ENCODE data around the gene SPSB3. TPM values are rescaled to one million over a fixed set of nuclear protein-coding genes. Genes with fewer than 3 reads are reported as not detected.

The SPSB3 gene
- total and polyA plus RNA-seq, 9 of the 15 experiments (the other 6 are each of a cell fraction or from before 2014, with no cell fraction given), result 0.39 to 37.4 (median 7.1) TPM

GRCh38 chr16:1826691-1827573 is 44.6 kb upstream of the SPSB3 start, which contains the start of the genes FAHD1 and HAGH (continued):
- TF ChIP-seq C11orf30 (IDR thresholded peaks at IDR 0.05; ENCODE audit: low read depth) (peak; percentile 100), ADNP (tag; IDR thresholded peaks at IDR 0.05) (no peak), RBM25 (IDR thresholded peaks at IDR 0.05; ENCODE audit: low read depth, low read length, severe bottlenecking) (peak; percentile 100), ZNF280B (CRISPR knock-in tag; IDR thresholded peaks at IDR 0.05) (no peak), KLF10 (CRISPR knock-in tag; IDR thresholded peaks at IDR 0.05) (no peak), STAT5A (IDR thresholded peaks at IDR 0.05; ENCODE audit: borderline replicate concordance, low read length) (no peak), ZNF24 (IDR thresholded peaks at IDR 0.05) (no peak), TSC22D4 (tag; IDR thresholded peaks at IDR 0.05) (no peak), DNMT1 (IDR thresholded peaks at IDR 0.05) (no peak), FOXK1 (CRISPR knock-in tag; IDR thresholded peaks at IDR 0.05; ENCODE audit: borderline replicate concordance) (0 out of 2 replicates have a peak, but pooled peaks have one; percentile 18), ZNF584 (CRISPR knock-in tag; IDR thresholded peaks at IDR 0.05; ENCODE audit: low read depth) (no peak), ZBTB49 (CRISPR knock-in tag; IDR thresholded peaks at IDR 0.05; ENCODE audit: borderline replicate concordance) (no peak), ZC3H8 (IDR thresholded peaks at IDR 0.05) (0 out of 2 replicates have a peak, but pooled peaks have one; percentile 8), POLR3G (IDR thresholded peaks at IDR 0.05; ENCODE audit: extremely low read depth, insufficient read length, insufficient replicate concordance) (no peak), ZNF407 (IDR thresholded peaks at IDR 0.05; ENCODE audit: low read depth) (peak; percentile 99), ZNF212 (CRISPR knock-in tag; IDR thresholded peaks at IDR 0.05) (no peak)

Data from K562 (cell line).